ENCODE measurements around the gene ARAF. TPM values are rescaled to one million over a fixed set of nuclear protein-coding genes. Genes with fewer than 3 reads are reported as not detected.

Gene ARAF
- total and polyA plus RNA-seq, 2 of the 8 experiments (the other 6 are each of a cell fraction or from before 2014, with no cell fraction given): 39.0 to 45.2 TPM

GRCh38 chrX:47539860-47540259, 21.1 kb upstream of the ARAF start:
- TF ChIP-seq POU5F1 (IDR thresholded peaks at IDR 0.05; ENCODE audit: low read depth, low read length) (no peak), E2F6 (IDR thresholded peaks at IDR 0.05) (no peak), YY1 (IDR thresholded peaks at IDR 0.05; ENCODE audit: low read depth, low read length) (no peak), NANOG (IDR thresholded peaks at IDR 0.05; ENCODE audit: insufficient read depth, low read depth, low read length, poor library complexity, severe bottlenecking) (no peak), SP1 (IDR thresholded peaks at IDR 0.05; ENCODE audit: low read depth, low read length) (no peak), SIN3A (conservative IDR thresholded peaks at IDR 0.05 in 1 of 2, IDR thresholded peaks at IDR 0.05 in 1 of 2; ENCODE audit: low read depth in 1 of 2, low read length in 2 of 2) (no peak), SIX5 (IDR thresholded peaks at IDR 0.05; ENCODE audit: low read depth, low read length) (no peak), RNF2 (IDR thresholded peaks at IDR 0.05; ENCODE audit: borderline replicate concordance, low read depth, low read length, missing control alignments, poor library complexity, severe bottlenecking) (no peak)
- H4K91ac ChIP-seq (replicated peaks; ENCODE audit: insufficient read length, low read length): no peak overlapping the region
- no peak overlapping the region for H3K23ac ChIP-seq (ENCODE audit: insufficient read length)
- H3K4ac ChIP-seq (replicated peaks; ENCODE audit: insufficient read length, low read depth, low read length): no peak overlapping the region
- CTCF ChIA-PET (ENCODE audit: partially characterized antibody): interaction anchor here (1.0 to 1.7 kb wide), 4 partner anchors 78 to 108 kb away, joined by 3 to 4 read pairs (median 4); no protein-coding TSS in a partner anchor
- no peaks in the 10 kb centered on the region for H4K20me1 ChIP-seq (replicated peaks in 1 of 2; ENCODE audit: control insufficient read depth in 1 of 2, insufficient read depth in 2 of 2, low read length in 2 of 2)
- H3K14ac ChIP-seq (ENCODE audit: insufficient read length): no peak overlapping the region
- H2AFZ ChIP-seq (ENCODE audit: low read length): no peak overlapping the region
- H2BK20ac ChIP-seq (ENCODE audit: low read length): no peak overlapping the region
- H3K56ac ChIP-seq (replicated peaks; ENCODE audit: insufficient read length, low read depth, low read length): no peak overlapping the region
- H3K36me3 ChIP-seq (ENCODE audit: control insufficient read depth in 2 of 4, insufficient read depth in 4 of 4, low read length in 3 of 4): no peaks in the 10 kb centered on the region
- no peak overlapping the region for H2BK5ac ChIP-seq (ENCODE audit: low read depth, low read length)
- no peak overlapping the region for H2BK120ac ChIP-seq (replicated peaks; ENCODE audit: low read depth, low read length)
- H3K79me1 ChIP-seq (ENCODE audit: low read depth, low read length): no peaks in the 10 kb centered on the region
- no peak overlapping the region for H3K9ac ChIP-seq (replicated peaks in 1 of 4; ENCODE audit: extremely low read depth in 1 of 4, low read depth in 3 of 4, low read length in 3 of 4)
- H3K79me2 ChIP-seq (ENCODE audit: control insufficient read depth in 1 of 2, insufficient read depth in 2 of 2, low read length in 2 of 2): no peaks in the 10 kb centered on the region
- no peak overlapping the region for H4K8ac ChIP-seq (ENCODE audit: extremely low read depth, insufficient read depth, low read length)
- no peaks in the 10 kb centered on the region for H3K27me3 ChIP-seq (replicated peaks in 1 of 4; ENCODE audit: control insufficient read depth in 3 of 4, extremely low read depth in 1 of 4, insufficient read depth in 3 of 4, low read length in 3 of 4)
- no peak for DNase-seq (ENCODE audit: low read depth in 1 of 2, low spot score in 2 of 2)
- H3K27ac ChIP-seq (ENCODE audit: low read depth, low read length): no peak overlapping the region
- POLR2A ChIA-PET (ENCODE audit: partially characterized antibody): interaction anchor here (0.9 to 1.4 kb wide), 2 partner anchors 16 to 22 kb away, joined by 3 read pairs; no protein-coding TSS in a partner anchor
- H2BK15ac ChIP-seq (ENCODE audit: low read length): no peak overlapping the region
- no peaks in the 10 kb centered on the region for H3K4me1 ChIP-seq (replicated peaks in 1 of 4; ENCODE audit: control insufficient read depth in 3 of 4, insufficient read depth in 4 of 4, low read length in 3 of 4)
- H3K18ac ChIP-seq (ENCODE audit: extremely low read depth, low read length): no peak overlapping the region
- H3K4me3 ChIP-seq (ENCODE audit: extremely low read depth in 1 of 4, insufficient read depth in 2 of 4, low read depth in 3 of 4, low read length in 4 of 4): no peak overlapping the region
- H3K4me2 ChIP-seq (ENCODE audit: insufficient read depth in 1 of 2, low read depth in 2 of 2, low read length in 2 of 2): no peak overlapping the region
- H3K9me3 ChIP-seq (ENCODE audit: insufficient read depth in 2 of 2, low read depth in 1 of 2, low read length in 1 of 2): no peaks in the 10 kb centered on the region
- H2AK5ac ChIP-seq (ENCODE audit: low read depth, low read length): no peak overlapping the region
- H2BK12ac ChIP-seq (ENCODE audit: low read depth, low read length): no peak overlapping the region
- H4K5ac ChIP-seq (ENCODE audit: insufficient read length, low read depth, low read length): no peak overlapping the region
- no peak for FAIRE-seq
- no peaks in the 10 kb centered on the region for H3K23me2 ChIP-seq (ENCODE audit: low read depth, low read length)

Data from H1 (cell line).